Sigmoid colon (tissue), 7 donors: ENCODE data around the gene BAZ1A. TPM values are rescaled to one million over a fixed set of nuclear protein-coding genes. Genes with fewer than 3 reads are reported as not detected.

Experiments used
- DNase-seq: peaks from one replicate; pipeline ENCODE4 v3.0.0-alpha.2; 2019
- H3K27ac ChIP-seq, 4 donors: fragments of 200-600 bp; sonication (generic); one replicate each; pipeline ENCODE4 v1.5.1; 2016 to 2019; ENCODE audit warnings: mild to moderate bottlenecking in 1 of 4
- H3K27me3 ChIP-seq, 3 donors: fragments of 200-600 bp; sonication (generic); one replicate each; pipeline ENCODE4 v1.5.1; 2019; ENCODE audit warnings: mild to moderate bottlenecking in 1 of 3
- H3K36me3 ChIP-seq, 4 donors: fragments of 200-600 bp; sonication (generic); one replicate each; pipeline ENCODE4 v1.5.1; 2016 to 2019
- H3K4me1 ChIP-seq, 4 donors: fragments of 200-600 bp; sonication (generic); one replicate each; pipeline ENCODE4 v1.5.1; 2017 to 2019
- H3K4me3 ChIP-seq, 4 donors: fragments of 200-600 bp; sonication (generic); one replicate each; pipeline ENCODE4 v1.5.1; 2017 to 2019; ENCODE audit warnings: mild to moderate bottlenecking in 2 of 4, moderate library complexity in 1 of 4
- H3K9me3 ChIP-seq, 4 donors: fragments of 200-600 bp in 3 of 4; sonication (generic) in 3 of 4; one replicate each; pipeline versions ENCODE4 v1.5.1 to v1.6.1; 2013 to 2019
- CTCF ChIP-seq, 4 experiments: fragments of 450-650 bp in 3 of 4; fragments of 200-600 bp in 1 of 4; IDR thresholded peaks; one replicate each; pipeline ENCODE4 v1.5.1; 2016 to 2019; ENCODE audit warnings: antibody characterized with exemption in 4 of 4, mild to moderate bottlenecking in 3 of 4, moderate library complexity in 2 of 4
- EP300 ChIP-seq, 4 donors: sonication (generic); formaldehyde crosslinking; IDR thresholded peaks; one replicate each; pipeline ENCODE4 v1.6.1; 2017; ENCODE audit warnings: antibody characterized with exemption in 4 of 4
- POLR2A ChIP-seq, 2 donors: fragments of 450-650 bp; IDR thresholded peaks; one replicate each; pipeline ENCODE4 v1.6.1; 2016; ENCODE audit warnings: antibody characterized with exemption in 2 of 2, mild to moderate bottlenecking in 2 of 2, moderate library complexity in 2 of 2
- POLR2AphosphoS5 ChIP-seq, 4 donors: sonication (generic); formaldehyde crosslinking; IDR thresholded peaks; one replicate each; pipeline ENCODE4 v1.6.1; 2017; ENCODE audit warnings: antibody characterized with exemption in 4 of 4
- WGBS, 2 donors: extraction: QIAGEN DNeasy Blood & Tissue Kit; methylation state at CpG; one replicate each; pipeline ENCODE4 v1.1.7; 2013; 5-methylcytosine and 5-hydroxymethylcytosine counted together
- intact Hi-C: fragments of 100-400 bp; cut with DNase I; formaldehyde crosslinking; loops from one replicate; pipeline ENCODE4 v1.15.1; 2023
- polyA plus RNA-seq, 3 donors: library from polyadenylated mRNA; stranded (reverse); fragments of 200-250 nt; gene quantifications; one replicate each; pipeline ENCODE4 v1.2.3, GENCODE V29; 2013
- total RNA-seq, 4 donors: library from RNA; depleted of rRNA; stranded (reverse); fragments of >200 nt; gene quantifications; one replicate each; pipeline ENCODE4 v1.1.0, GENCODE V29; 2016
- donor health status: healthy with polysubstance abuse.
- donor health status: Bipolar disorder and iron deficiency.
- donor health status: healthy.

The BAZ1A gene
- total and polyA plus RNA-seq, 7 donors = 18.2 to 73.1 (median 22.4) TPM

GRCh38 chr14:34766606-34767005 is 108.6 kb downstream of the BAZ1A start:
- H3K36me3 ChIP-seq = peaks cover 0 to 47% (median 9%) of the 10 kb centered on the region in 4 donors
- intact Hi-C loops = no loop called here
- no peak for TF ChIP-seq POLR2AphosphoS5 (IDR thresholded peaks at IDR 0.05)
- no peak for TF ChIP-seq CTCF (IDR thresholded peaks at IDR 0.05)
- TF ChIP-seq POLR2A (IDR thresholded peaks at IDR 0.05) = no peak
- no peak for TF ChIP-seq EP300 (IDR thresholded peaks at IDR 0.05)

GRCh38 chr14:34766060-34766459 is 109.1 kb downstream of the BAZ1A start:
- Histone ChIP-seq H3K4me3 (no peak overlapping the region), H3K36me3 (peaks cover 0 to 47% (median 11%) of the 10 kb centered on the region in 4 donors), H3K27ac (no peak overlapping the region), H3K9me3 (no peaks in the 10 kb centered on the region), H3K27me3 (no peaks in the 10 kb centered on the region), H3K4me1 (no peaks in the 10 kb centered on the region)
- intact Hi-C loops = no loop called here
- TF ChIP-seq CTCF (IDR thresholded peaks at IDR 0.05) (no peak), EP300 (IDR thresholded peaks at IDR 0.05) (no peak), POLR2A (IDR thresholded peaks at IDR 0.05) (no peak), POLR2AphosphoS5 (IDR thresholded peaks at IDR 0.05) (no peak)
- 97 to 98% methylated on average over 3 of the region's 3 CpGs for WGBS, 2 donors
- DNase-seq = no peak

More at GRCh38 chr14:34766606-34767005, 108.6 kb downstream of the BAZ1A start:
- 93 to 94% methylated on average over 2 of the region's 2 CpGs for WGBS, 2 donors
- H3K27me3 ChIP-seq = no peaks in the 10 kb centered on the region
- no peak overlapping the region for H3K27ac ChIP-seq
- no peak overlapping the region for H3K4me3 ChIP-seq
- DNase-seq = no peak
- H3K4me1 ChIP-seq = no peaks in the 10 kb centered on the region
- H3K9me3 ChIP-seq = no peaks in the 10 kb centered on the region

- H3K27me3 ChIP-seq = no peaks in the 10 kb centered on the region
- no peak overlapping the region for H3K27ac ChIP-seq
- DNase-seq = no peak
- intact Hi-C loops = no loop called here
- TF ChIP-seq POLR2A (IDR thresholded peaks at IDR 0.05) = no peak
- no peak for TF ChIP-seq POLR2AphosphoS5 (IDR thresholded peaks at IDR 0.05)
- no peak for TF ChIP-seq EP300 (IDR thresholded peaks at IDR 0.05)
- 97 to 99% methylated on average over 2 of the region's 2 CpGs for WGBS, 2 donors
- H3K4me1 ChIP-seq = no peaks in the 10 kb centered on the region
- no peak overlapping the region for H3K4me3 ChIP-seq
- H3K9me3 ChIP-seq = no peaks in the 10 kb centered on the region
- H3K36me3 ChIP-seq = peaks cover 0 to 42% (median 8%) of the 10 kb centered on the region in 4 donors
Observed at GRCh38 chr14:34755215-34755614, 119.9 kb downstream of the BAZ1A start.

GRCh38 chr14:34754687-34755086 is 120.5 kb downstream of the BAZ1A start:
- Histone ChIP-seq H3K4me1 (no peaks in the 10 kb centered on the region), H3K4me3 (no peak overlapping the region), H3K27me3 (no peaks in the 10 kb centered on the region), H3K27ac (no peak overlapping the region), H3K9me3 (no peaks in the 10 kb centered on the region), H3K36me3 (peaks cover 0 to 37% (median 6%) of the 10 kb centered on the region in 4 donors)
- TF ChIP-seq EP300 (IDR thresholded peaks at IDR 0.05) (no peak), POLR2A (IDR thresholded peaks at IDR 0.05) (no peak), POLR2AphosphoS5 (IDR thresholded peaks at IDR 0.05) (no peak), CTCF (IDR thresholded peaks at IDR 0.05) (no peak)
- WGBS, 2 donors = 87 to 90% methylated on average over 1 of the region's 1 CpG
- intact Hi-C loops = no loop called here
- DNase-seq = no peak

GRCh38 chr14:34750670-34751069 is 124.5 kb downstream of the BAZ1A start:
- Histone ChIP-seq H3K36me3 (peaks cover 0 to 11% (median 0%) of the 10 kb centered on the region in 4 donors), H3K9me3 (no peaks in the 10 kb centered on the region), H3K27me3 (no peaks in the 10 kb centered on the region), H3K4me3 (no peak overlapping the region), H3K27ac (no peak overlapping the region), H3K4me1 (no peaks in the 10 kb centered on the region)
- DNase-seq = no peak
- intact Hi-C loops = no loop called here
- TF ChIP-seq POLR2A (IDR thresholded peaks at IDR 0.05) = no peak
- no peak for TF ChIP-seq EP300 (IDR thresholded peaks at IDR 0.05)
- no peak for TF ChIP-seq POLR2AphosphoS5 (IDR thresholded peaks at IDR 0.05)
- TF ChIP-seq CTCF (IDR thresholded peaks at IDR 0.05) = no peak
